Activated CD4-positive, alpha-beta T cell treated with anti-CD3 and anti-CD28 coated beads, Interleukin-2, amount 50 U/mL, for 24 hours (primary cell): ENCODE results near the gene INPP5E.
A peak's percentile ranks its signal among the peaks of the same experiment; 100 is the strongest.
"Not testable (repeated sequence)": the region's sequence is repeated elsewhere in the genome, so short reads cannot be mapped to it uniquely, and the experiment has no call there.

Experiments
- DNase-seq, 2 donors: peaks; one replicate each; pipeline ENCODE4 v3.0.0-alpha.2; 2020; ENCODE audit warnings: low read depth in 1 of 2, low spot score in 1 of 2

The INPP5E gene

DNA sequence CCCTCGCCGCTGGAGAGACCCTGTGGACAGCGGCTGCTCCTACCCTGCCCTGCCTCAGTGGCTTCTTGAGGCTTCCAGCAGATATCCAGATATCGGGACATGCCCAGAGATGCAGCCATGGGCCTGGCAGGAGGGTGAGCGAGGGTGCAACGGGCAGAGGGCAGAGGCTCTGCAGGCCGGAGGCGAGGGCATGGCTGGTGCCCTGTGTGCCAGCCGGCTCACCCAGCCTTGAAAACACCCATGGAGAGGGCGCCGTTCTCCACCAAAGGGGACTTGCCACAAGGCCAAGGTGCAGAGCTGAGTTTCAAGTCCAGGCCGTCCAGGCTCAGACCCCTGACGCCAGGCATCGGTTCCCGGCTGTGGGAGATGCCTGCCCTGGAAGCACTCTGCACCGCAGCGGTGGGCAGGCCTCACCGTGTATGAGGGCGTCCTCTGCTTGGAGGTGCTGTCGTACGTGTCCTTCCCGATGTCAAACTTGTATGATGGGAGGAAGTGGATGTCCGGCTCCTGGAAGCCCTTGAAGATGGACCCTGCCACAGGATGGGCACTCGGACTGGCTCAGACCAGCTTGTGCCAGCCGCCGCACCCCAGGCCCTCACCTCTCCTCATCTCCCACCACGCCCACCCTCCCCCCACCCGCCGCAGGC, 8.9 kb downstream of the INPP5E start:
- no peak for DNase-seq

DNA sequence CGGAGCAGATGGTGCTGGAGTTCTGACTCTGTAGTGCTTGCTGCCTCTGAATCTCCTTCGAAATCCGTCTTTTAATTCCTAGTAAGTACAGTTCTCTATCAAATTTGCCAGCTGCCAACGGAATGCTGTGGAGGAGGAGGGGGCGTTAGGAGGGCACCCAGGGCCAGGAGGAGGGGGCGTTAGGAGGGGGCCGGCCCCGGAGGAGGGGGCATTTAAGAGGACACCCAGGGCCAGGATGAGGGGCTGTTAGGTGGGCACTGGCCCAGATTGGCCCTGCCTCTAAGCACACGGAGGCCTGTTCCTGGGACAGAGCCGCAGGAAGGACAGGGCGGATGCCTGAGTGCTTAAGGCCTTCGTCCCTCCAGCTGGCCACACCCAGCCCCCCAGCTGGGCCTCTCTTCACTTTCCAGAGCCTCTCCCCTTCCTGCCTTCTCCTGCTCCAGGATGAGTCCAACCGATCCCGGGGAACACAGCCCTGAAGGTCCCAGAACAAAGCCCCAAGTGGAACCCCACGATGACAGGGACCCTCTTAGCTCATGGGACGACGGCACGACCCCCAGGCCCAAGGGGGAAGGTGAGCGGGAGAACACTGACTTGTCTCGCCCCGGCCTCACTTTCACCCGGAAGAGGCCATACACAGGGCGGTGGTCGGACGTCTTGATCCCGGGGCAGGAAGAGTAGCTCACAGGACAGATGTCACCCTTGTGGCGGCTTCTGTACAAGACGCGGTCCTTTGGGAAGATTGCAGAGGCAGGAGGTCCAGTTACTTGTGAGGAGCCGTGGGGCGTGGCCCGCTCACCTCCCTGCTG, 9.8 kb downstream of the INPP5E start:
- no peak for DNase-seq

DNA sequence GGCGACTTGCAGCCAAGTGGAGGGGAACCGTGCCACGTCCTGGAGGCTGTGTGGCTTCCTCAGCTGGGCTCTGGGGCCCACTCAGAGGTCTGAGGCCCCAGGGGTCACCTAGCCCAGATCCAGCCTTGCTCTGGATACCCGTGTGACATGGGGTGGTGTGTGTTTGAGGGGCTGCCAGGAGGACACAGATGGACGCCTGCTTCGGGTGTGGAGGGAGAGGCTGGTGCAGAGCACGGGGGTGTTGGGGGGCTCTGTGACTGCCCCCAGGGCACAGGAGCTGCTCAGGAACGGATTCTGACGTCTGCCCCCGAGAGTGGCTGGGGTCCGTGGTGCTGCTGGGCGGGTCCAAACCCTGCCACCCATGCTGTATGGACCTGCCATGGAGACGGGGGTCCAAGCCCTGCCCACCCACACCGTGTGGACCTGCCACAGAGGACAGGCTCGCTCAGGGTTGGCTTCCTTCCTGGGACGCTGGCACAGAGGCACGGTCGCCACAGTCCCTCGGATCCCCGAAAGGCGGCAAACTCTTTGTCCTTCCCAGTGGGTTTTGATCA, 10.5 kb downstream of the INPP5E start:
- no peak for DNase-seq

DNA sequence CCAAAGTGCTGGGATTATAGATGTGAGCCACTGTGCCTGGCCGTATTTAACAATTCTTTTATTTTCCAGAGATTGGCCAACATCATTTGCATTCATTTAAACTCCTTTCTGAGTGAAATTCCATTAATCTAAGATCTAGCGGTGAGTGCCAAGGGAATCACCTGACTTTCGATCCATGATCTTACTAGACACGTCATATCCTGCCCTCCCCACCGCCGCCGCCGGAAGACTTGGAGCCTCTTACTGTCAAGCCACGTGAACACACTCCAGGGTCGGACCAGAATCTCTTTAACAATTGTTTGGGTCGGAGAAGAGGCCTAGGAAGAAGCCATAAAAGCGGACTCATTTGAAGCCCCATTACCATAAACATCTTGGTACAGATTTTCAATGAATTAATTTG, 12.9 kb downstream of the INPP5E start:
- DNase-seq: no peak

DNA sequence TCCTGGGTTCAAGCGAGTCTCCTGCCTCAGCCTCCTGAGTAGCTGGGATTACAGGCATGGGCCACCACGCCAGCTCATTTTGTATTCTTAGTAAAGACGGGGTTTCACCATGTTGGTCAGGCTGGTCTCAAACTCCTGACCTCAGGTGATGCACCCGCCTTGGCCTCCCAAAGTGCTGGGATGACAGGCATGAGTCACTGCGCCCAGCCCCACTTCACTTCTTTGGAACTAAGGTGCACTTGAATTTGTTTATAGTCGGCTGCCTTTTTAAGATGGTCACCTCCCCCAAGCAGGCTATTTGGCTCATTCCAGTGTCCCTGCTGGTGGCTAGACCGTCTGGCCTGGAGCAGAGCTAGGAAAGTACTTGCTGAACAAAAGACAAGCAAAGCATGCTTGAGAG, 14.3 kb downstream of the INPP5E start:
- not testable (repeated sequence) for DNase-seq

DNA sequence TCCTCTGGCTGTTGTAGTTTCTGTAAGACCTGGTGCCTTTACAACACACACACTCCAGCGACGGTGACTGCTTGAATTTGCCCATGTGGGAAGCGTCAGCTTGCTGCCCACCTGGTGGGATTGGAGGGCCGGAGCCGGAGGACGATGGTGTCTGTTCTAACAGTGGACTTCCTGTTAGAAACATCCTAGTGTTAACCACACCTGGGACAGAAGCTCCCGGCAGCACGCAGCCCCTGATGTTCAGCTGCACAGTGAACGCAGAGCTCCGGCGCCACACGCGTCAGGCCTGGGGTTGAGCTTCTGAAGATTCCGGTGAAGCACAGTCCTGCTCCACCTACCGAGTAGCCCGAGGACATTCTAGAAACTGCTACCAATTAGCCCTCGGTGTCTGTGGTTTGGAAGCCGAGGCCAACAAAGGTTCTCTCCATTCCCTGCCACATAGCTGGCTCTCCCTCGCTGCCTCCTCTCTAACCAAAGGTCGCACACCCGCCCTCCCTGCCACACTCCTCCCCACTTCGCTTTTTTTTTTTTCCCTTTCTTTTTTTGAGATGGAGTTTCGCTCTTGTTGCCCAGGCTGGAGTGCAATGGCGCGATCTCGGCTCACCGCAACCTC, 14.8 kb downstream of the INPP5E start:
- DNase-seq: no peak

DNA sequence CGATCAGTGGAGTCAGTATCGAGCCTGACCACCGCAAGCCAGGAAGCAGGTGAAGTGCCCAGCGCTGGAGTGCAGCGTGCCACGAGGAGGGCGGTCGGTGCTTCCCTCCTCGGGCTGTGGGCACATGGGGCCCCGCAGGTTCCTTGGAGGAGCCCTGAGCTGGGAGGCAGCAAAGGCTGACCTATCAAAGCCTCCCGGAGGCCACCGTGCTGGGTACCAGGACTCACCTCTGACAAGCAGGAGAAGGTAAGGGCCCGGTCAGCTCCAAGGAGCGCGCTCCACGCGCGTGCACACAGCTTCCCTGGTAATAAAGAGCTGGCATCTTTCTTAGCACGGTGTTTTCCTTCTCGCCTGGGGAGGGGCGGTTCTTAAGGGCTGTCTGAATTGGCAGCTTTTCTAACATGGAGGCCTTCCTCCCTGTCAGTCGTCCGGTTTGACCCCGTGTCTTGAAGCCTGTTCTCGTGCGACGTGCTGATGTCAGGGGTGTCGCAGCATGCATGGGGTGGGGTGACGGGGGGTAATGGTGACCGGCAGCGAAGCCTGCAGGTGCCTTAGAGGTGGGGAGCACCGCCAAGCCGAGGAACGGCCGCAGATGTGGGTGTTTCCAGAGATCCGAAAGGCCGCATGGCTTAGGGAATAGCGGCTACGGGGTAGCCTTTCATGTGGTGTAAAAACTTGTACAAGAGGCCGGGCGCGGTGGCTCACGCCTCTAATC, 16.1 kb downstream of the INPP5E start:
- no peak for DNase-seq

DNA sequence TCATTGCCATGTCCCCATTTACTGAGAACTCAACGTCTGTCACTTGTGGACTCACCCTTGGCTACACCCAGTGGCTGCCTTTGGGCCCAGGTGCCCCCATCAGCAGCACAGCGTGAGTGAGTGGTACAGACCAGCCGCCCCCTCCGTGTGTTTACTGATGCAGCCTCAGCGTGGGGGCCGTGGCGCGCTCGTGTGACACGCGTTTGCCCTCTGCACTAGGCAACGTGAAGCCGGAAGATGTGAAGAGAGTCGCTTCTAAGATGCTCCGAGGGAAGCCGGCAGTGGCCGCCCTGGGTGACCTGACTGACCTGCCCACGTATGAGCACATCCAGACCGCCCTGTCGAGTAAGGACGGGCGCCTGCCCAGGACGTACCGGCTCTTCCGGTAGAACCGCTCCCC, 16.8 kb downstream of the INPP5E start:
- no peak for DNase-seq

DNA sequence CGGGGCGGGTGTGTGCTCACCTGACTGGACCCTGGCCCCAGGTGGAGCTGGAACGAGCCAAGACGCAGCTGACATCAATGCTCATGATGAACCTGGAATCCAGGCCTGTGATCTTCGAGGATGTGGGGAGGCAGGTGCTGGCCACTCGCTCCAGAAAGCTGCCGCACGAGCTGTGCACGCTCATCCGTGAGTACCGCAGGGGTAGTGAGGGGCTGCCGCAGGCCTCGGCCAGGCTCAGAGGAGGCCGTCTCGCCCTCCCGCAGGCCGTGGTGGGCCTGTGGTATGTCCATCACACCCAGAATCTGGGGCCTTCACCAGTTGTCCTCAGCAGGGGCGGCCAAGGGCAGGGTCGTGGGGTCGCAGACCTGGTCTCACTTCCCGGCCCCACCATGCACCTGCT, 17.9 kb downstream of the INPP5E start:
- DNase-seq: no peak

DNA sequence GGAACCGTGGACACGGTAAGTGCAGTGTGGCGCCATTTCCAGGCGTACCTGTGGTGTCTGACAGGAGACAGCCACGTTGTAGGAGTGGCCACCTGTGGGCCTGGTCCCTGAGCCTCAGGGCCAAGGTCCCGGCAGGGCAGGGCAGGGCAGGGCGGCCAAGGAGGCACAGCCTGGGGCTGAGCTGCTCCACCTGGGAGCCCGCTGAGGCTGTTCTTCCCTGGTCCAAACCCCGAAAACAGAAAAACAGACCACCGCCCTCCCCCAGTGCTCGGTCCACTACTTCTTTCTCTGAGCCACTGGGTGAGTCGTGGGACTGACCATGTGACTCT, 20.6 kb downstream of the INPP5E start:
- DNase-seq: no peak

DNA sequence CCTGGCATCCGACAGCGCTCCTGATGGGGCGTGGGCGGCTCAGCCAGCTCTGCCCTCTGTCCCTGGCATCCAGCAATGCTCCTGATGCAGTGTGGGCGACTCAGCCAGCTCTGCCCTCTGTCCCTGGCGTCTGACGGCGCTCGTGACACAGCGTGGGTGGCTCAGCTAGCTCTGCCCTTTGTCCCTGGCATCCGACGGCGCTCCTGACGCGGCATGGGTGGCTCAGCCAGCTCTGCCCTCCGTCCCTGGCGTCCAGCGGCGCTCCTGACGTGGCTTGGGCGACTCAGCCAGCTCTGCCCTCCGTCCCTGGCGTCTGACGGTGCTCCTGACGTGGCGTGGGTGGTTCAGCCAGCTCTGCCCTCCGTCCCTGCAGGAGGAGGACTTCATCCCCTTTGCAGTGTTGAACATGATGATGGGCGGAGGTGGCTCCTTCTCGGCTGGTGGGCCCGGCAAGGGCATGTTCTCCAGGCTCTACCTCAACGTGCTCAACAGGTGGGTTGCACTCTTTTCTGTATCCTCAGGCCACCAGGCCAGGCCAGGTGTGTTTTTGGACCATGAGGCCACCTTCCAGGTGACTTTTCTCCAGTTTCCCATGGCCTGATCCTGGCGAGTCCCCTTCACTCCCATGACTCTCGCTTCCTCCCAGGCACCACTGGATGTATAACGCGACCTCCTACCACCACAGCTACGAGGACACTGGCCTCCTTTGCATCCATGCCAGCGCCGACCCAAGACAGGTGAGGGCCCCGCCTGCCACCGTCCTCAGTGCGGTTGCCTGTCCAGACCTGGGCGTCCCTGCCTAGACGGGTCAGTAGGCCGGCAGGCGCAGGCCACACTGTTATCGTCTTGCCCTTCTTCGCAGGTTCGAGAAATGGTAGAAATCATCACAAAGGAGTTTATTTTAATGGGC, 21.2 kb downstream of the INPP5E start:
- DNase-seq: no peak

DNA sequence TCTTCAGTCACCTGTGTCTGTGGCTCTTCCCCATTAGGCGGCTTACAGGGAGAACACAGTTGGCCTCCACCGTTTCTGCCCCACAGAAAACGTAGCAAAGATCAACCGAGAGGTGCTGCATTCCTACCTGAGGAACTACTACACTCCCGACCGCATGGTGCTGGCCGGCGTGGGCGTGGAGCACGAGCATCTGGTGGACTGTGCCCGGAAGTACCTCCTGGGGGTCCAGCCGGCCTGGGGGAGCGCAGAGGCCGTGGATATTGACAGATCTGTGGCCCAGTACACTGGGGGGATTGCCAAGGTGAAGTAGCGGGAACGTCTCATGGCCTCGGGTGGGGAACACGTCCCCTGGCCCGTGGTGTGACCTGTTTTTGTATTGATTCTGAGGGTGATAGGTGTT, 22.7 kb downstream of the INPP5E start:
- no peak for DNase-seq

DNA sequence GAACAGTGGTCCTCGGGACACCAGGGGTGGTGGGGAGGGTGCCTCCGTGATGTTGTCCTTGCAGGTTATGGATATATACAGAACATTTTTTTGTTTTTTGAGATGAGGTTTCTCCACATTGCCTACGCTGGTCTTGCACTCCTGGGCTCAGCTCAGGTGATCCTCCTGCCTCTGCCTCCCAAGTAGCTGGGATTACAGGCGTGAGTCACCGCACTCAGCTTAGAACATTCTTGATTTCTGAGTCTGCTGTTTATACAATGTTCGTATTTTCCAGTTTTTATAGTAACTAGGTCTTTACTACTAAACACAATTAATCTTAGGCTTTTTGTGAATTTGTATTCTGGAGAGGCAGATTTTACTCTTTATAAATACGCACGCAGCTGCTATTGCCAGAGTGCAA, 23.2 kb downstream of the INPP5E start:
- DNase-seq: no peak

DNA sequence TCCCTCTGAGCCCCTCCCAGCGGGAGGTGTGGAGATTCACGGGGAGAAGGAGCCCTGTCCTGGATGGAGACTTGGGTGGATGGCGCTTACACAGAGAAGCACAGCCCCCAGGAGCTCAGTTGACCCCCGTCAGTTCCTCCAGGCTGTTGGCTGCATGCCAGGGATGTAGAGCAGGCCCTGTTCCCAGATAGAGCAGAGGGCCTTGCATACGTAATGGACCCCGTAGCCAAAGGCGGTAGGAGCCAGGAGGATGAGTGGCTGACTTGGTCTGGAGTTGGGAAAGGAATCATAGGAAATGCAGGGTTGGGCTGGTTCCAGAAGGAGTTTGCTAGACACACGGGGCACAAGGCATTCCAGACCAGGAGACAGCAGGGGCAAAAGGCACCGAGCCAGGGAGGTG, 26.7 kb downstream of the INPP5E start:
- no peak for DNase-seq

DNA sequence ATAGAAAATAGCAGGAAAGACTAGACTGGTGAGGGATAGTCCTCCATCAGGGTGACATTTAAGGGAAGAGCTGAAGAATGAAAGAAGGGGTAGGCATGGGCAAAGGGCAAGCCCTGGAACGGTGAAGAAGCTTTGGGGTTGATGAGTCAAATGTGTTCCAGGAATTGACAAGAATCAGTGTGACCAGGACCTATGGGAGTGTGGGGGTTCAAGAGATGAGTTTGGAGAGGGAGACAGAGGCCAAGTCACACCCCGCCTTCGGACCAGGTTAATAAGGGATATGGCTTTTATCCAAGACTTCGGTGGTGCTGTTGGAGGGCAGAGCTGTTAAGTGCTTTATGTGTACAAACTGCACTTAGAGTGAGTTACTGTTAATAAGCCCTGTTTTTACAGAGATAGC, 28.3 kb downstream of the INPP5E start:
- no peak for DNase-seq

DNA sequence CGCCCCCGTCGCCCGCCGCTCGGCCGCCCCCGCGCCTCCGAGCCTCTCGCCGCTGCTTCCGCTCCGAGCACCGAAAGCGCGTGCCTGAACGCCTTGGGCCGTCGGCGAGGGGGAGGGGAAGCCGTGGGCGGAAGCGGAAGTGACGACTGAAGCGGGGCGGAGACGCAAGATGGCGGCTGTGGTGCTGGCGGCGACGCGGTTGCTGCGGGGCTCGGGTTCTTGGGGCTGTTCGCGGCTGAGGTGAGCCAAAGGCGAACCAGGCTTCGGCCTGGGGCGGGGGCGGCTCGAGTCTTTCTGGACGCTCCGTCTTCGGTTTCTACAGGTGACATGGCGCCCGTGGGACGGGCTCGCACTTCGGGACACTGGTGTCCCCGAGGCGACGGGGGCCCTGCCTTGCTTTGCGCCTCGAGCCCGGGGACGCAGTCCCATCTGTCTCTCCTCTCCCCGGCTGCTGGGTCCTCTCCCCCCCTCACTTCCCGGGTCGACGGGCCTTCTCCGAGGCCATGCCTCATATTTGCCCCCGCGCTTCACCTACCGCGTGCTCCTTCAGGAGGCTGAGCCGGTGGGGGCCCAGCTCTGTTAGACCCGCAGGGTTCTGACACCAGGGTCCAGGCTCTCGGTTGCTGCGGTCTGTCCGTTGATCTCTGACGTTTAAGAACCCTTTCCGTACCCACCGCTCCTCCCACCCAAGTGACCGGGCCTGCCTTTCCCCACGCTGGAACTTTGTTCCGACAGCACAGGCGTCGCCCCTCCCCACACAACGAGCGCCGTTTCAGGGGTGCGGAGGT, 29.0 kb downstream of the INPP5E start, which contains the start of the genes ENTR1 and PMPCA:
Gene ENTR1, minus strand, starts transcription at position 115 of the 788 bp plus-strand sequence. CDS start 217 bp downstream, outside the sequence.
Gene PMPCA, plus strand, starts transcription at position 159 of the 788 bp plus-strand sequence. Its CDS starts 11 bp downstream, at position 170.
- DNase-seq: peak; percentile 96 to 99

DNA sequence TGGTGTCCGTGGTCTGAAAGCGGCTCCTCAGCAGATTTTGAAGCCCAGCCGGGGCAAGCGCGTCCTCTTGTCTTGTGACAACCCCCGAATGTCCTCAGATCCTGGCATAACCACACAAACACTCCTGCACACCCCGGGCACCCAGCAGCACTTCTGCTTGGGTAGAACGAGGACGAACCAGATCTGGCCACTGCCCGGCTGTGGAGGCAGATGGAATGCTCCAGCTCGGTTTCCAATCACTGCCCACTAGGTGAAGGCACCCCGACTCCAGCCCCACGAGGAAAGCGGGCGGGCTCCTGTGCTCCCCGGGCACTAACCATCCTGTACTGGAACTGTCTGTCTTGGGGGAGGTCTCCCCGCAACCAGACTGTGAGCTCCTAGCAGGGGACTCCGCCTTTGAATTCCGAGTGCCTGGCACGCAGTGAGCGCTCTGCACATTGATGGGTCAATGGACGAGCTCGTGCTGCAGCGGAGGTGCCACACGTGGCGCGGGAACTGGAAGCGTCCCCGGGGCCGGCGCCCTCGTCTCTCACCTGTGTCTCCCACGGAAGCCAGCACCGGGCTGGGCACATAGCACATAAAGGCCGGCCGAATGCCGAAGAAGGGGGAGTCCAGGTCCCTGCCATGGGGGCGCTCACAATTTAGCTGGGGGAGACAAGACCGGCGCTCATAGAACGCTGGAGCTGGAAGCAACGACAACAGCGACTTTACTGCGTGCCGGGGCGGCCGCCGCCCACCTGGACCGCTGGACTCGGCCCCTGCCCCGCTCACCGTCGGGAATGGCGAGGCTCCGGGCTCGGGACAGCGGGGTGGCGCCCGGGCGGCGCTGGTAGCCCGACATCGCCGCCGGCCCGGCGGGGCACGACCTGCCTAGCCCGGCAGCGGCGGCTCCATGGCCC, 29.8 kb downstream of the INPP5E start:
- peak in 1 of 2 donors; percentile 24 for DNase-seq

DNA sequence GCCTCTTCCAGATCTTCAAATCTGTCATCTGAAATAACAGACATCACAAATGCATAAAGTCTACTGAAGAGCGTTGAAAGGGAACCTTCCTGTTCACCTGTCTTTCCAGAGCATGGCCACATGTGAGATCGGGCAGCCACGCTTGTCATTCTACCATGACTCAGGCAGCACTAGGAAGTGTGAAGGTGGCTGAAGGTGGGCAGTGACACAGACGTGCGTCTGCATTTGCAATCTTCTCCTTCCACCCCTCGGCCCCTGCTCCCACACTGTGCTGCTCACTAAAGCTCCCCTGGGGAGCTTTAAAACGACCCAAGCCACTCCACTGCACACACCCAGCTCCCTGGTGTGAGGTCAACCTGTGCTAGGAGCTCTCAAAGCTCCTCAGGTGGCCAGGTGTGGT, 31.7 kb downstream of the INPP5E start:
- no peak for DNase-seq
